WTC11 (cell line): ENCODE data around the gene ZNF358.

ENCODE experiments used
- ELF4 ChIP-seq: sonication (generic); formaldehyde crosslinking; IDR thresholded peaks from 2 replicates; pipeline ENCODE4 v1.8.1; 2022; ENCODE audit warnings: low read depth, mild to moderate bottlenecking, moderate library complexity, missing genetic modification reagents
- ESRRA ChIP-seq: sonication (generic); formaldehyde crosslinking; IDR thresholded peaks from 2 replicates; pipeline ENCODE4 v1.8.1; 2022; ENCODE audit warnings: mild to moderate bottlenecking, missing genetic modification reagents, borderline replicate concordance
- GRHL2 ChIP-seq: fragments of 250-450 bp; sonication (Bioruptor Pico); IDR thresholded peaks from 2 replicates; pipeline ENCODE4 v1.8.0; 2022; ENCODE audit warnings: mild to moderate bottlenecking, moderate library complexity; ENCODE audit not compliant: insufficient replicate concordance, severe bottlenecking
- TEAD4 ChIP-seq: sonication (generic); formaldehyde crosslinking; IDR thresholded peaks from 2 replicates; pipeline ENCODE4 v1.8.0; 2022; ENCODE audit warnings: mild to moderate bottlenecking, missing genetic modification reagents
- ZNF416 ChIP-seq: fragments of 250-450 bp; sonication (Bioruptor Pico); IDR thresholded peaks from 2 replicates; pipeline ENCODE4 v1.9.0; 2021; ENCODE audit warnings: mild to moderate bottlenecking, inconsistent platforms
- TF ChIP-seq, protein P1 (sequence below): fragments of 200-600 bp; IDR thresholded peaks from 2 replicates; pipeline ENCODE4 v1.8.0; 2022; ENCODE audit warnings: antibody characterized with exemption
- TF ChIP-seq, protein P2 (sequence below): sonication (generic); formaldehyde crosslinking; IDR thresholded peaks from 2 replicates; pipeline ENCODE4 v1.8.0; 2022; ENCODE audit warnings: mild to moderate bottlenecking, missing genetic modification reagents
- TF ChIP-seq, protein P3 (sequence below): sonication (generic); formaldehyde crosslinking; IDR thresholded peaks from 2 replicates; pipeline ENCODE4 v1.8.0; 2022; ENCODE audit warnings: mild to moderate bottlenecking, missing genetic modification reagents
- TF ChIP-seq, protein P4 (sequence below): fragments of 250-450 bp; sonication (Bioruptor Pico); IDR thresholded peaks from 2 replicates; pipeline ENCODE4 v1.9.0; 2021; ENCODE audit warnings: mild to moderate bottlenecking
- TF ChIP-seq, protein P5 (sequence below): sonication (generic); formaldehyde crosslinking; IDR thresholded peaks from 2 replicates; pipeline ENCODE4 v1.8.1; 2023; ENCODE audit warnings: mild to moderate bottlenecking, missing genetic modification reagents, moderate library complexity
- TF ChIP-seq, protein P6 (sequence below): sonication (generic); formaldehyde crosslinking; IDR thresholded peaks from 2 replicates; pipeline ENCODE4 v1.8.1; 2022; ENCODE audit warnings: low read depth, missing genetic modification reagents, borderline replicate concordance

DNA sequence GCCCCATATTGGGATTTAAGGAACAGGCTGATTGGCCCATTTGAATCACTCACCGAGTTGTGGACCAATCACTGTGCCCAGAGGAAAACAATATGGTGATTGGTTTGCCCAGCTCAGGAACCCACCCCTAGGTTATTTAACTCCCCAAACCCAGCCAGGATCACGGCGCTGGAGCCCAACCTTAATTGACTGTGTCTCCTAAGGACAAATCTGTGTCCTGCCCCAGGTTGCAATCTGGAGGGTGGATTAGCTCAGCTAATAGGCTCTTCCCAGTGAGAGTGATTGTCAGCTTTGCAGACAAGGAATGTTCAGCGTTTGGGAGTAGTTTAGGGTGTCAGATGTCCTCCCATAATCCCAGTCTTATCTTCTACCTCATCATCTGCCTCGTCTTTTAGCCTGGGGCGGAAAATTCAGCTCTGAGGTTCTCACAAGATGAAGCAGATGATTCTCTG lies 3.5 kb upstream of the ZNF358 start:
- TF ChIP-seq, protein P1, sequence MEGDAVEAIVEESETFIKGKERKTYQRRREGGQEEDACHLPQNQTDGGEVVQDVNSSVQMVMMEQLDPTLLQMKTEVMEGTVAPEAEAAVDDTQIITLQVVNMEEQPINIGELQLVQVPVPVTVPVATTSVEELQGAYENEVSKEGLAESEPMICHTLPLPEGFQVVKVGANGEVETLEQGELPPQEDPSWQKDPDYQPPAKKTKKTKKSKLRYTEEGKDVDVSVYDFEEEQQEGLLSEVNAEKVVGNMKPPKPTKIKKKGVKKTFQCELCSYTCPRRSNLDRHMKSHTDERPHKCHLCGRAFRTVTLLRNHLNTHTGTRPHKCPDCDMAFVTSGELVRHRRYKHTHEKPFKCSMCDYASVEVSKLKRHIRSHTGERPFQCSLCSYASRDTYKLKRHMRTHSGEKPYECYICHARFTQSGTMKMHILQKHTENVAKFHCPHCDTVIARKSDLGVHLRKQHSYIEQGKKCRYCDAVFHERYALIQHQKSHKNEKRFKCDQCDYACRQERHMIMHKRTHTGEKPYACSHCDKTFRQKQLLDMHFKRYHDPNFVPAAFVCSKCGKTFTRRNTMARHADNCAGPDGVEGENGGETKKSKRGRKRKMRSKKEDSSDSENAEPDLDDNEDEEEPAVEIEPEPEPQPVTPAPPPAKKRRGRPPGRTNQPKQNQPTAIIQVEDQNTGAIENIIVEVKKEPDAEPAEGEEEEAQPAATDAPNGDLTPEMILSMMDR = no peak
- no peak for TF ChIP-seq GRHL2 (CRISPR knock-in tag)
- TF ChIP-seq, protein P2, sequence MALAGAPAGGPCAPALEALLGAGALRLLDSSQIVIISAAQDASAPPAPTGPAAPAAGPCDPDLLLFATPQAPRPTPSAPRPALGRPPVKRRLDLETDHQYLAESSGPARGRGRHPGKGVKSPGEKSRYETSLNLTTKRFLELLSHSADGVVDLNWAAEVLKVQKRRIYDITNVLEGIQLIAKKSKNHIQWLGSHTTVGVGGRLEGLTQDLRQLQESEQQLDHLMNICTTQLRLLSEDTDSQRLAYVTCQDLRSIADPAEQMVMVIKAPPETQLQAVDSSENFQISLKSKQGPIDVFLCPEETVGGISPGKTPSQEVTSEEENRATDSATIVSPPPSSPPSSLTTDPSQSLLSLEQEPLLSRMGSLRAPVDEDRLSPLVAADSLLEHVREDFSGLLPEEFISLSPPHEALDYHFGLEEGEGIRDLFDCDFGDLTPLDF = no peak
- TF ChIP-seq, protein P3, sequence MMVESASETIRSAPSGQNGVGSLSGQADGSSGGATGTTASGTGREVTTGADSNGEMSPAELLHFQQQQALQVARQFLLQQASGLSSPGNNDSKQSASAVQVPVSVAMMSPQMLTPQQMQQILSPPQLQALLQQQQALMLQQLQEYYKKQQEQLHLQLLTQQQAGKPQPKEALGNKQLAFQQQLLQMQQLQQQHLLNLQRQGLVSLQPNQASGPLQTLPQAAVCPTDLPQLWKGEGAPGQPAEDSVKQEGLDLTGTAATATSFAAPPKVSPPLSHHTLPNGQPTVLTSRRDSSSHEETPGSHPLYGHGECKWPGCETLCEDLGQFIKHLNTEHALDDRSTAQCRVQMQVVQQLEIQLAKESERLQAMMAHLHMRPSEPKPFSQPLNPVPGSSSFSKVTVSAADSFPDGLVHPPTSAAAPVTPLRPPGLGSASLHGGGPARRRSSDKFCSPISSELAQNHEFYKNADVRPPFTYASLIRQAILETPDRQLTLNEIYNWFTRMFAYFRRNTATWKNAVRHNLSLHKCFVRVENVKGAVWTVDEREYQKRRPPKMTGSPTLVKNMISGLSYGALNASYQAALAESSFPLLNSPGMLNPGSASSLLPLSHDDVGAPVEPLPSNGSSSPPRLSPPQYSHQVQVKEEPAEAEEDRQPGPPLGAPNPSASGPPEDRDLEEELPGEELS = no peak
- TF ChIP-seq ESRRA = no peak
- TF ChIP-seq, protein P4, sequence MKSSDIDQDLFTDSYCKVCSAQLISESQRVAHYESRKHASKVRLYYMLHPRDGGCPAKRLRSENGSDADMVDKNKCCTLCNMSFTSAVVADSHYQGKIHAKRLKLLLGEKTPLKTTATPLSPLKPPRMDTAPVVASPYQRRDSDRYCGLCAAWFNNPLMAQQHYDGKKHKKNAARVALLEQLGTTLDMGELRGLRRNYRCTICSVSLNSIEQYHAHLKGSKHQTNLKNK (CRISPR knock-in tag) = no peak
- no peak for TF ChIP-seq TEAD4 (CRISPR knock-in tag)
- TF ChIP-seq, protein P5, sequence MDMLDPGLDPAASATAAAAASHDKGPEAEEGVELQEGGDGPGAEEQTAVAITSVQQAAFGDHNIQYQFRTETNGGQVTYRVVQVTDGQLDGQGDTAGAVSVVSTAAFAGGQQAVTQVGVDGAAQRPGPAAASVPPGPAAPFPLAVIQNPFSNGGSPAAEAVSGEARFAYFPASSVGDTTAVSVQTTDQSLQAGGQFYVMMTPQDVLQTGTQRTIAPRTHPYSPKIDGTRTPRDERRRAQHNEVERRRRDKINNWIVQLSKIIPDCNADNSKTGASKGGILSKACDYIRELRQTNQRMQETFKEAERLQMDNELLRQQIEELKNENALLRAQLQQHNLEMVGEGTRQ = no peak
- no peak for TF ChIP-seq ZNF416 (CRISPR knock-in tag)
- TF ChIP-seq ELF4 (CRISPR knock-in tag) = no peak
- TF ChIP-seq, protein P6, sequence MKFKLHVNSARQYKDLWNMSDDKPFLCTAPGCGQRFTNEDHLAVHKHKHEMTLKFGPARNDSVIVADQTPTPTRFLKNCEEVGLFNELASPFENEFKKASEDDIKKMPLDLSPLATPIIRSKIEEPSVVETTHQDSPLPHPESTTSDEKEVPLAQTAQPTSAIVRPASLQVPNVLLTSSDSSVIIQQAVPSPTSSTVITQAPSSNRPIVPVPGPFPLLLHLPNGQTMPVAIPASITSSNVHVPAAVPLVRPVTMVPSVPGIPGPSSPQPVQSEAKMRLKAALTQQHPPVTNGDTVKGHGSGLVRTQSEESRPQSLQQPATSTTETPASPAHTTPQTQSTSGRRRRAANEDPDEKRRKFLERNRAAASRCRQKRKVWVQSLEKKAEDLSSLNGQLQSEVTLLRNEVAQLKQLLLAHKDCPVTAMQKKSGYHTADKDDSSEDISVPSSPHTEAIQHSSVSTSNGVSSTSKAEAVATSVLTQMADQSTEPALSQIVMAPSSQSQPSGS (CRISPR knock-in tag) = no peak
